ENCODE measurements around the gene PSD4.

Gene PSD4

DNA sequence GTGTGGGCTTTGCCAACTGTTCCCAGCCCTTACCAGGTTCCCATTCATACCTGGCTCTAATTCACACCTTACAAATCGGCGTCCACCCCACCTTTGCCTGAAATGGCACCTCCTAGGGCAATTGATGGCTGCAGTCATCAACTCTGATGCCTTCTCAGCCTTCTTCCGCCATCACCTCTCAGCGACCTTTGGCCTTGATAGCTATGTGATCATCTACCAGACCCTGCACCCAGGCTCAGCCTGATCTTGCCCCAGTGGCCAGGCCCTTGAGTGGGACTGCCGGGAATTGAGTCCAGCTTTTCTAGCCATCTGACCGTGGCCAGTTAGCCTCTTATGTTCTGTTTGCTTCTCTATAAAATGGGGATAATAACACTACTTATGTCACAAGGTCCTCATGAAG, 32.5 kb downstream of the PSD4 start:
- no peaks in the 10 kb centered on the region for H3K9me3 ChIP-seq (ENCODE audit: control insufficient read depth, low read length)
- H3K79me1 ChIP-seq (replicated peaks; ENCODE audit: low read length, poor library complexity, severe bottlenecking), result peaks cover 5% of the 10 kb centered on the region
- H3K4me2 ChIP-seq (ENCODE audit: low read length, poor library complexity, severe bottlenecking), result no peak overlapping the region
- no peak overlapping the region for H4K8ac ChIP-seq (ENCODE audit: low read length)
- H2BK5ac ChIP-seq (ENCODE audit: low read depth, low read length, poor library complexity, severe bottlenecking), result no peak overlapping the region
- no peak overlapping the region for H3K27ac ChIP-seq (ENCODE audit: low read length, poor library complexity, severe bottlenecking)
- DNase-seq, result no peak
- no peak overlapping the region for H3K9ac ChIP-seq (ENCODE audit: low read length)
- H3K27me3 ChIP-seq (ENCODE audit: control insufficient read depth in 1 of 2, insufficient read depth in 1 of 2, low read length in 2 of 2), result no peaks in the 10 kb centered on the region
- peaks cover 0 to 7% of the 10 kb centered on the region in 2 experiments for H3K36me3 ChIP-seq (ENCODE audit: control insufficient read depth in 1 of 2, insufficient read depth in 2 of 2, low read depth in 1 of 2, low read length in 2 of 2)
- no peak overlapping the region for H4K91ac ChIP-seq (ENCODE audit: low read length)
- 82% methylated on average over 6 of the region's 6 CpGs for WGBS
- peak overlapping the region; percentile 1 for H2AK5ac ChIP-seq (ENCODE audit: low read length, severe bottlenecking)
- no peak overlapping the region for H3K4me3 ChIP-seq (ENCODE audit: insufficient read depth in 1 of 2, low read depth in 1 of 2, low read length in 2 of 2)
- no peak overlapping the region for H3K4ac ChIP-seq (ENCODE audit: low read depth in 1 of 2, low read length in 2 of 2)
- H2AFZ ChIP-seq (ENCODE audit: low read depth, low read length), result no peak overlapping the region
- H3K14ac ChIP-seq (ENCODE audit: low read length in 2 of 2), result no peak overlapping the region
- peaks cover 42% of the 10 kb centered on the region for H3K4me1 ChIP-seq (ENCODE audit: control insufficient read depth, insufficient read depth, low read depth, low read length)
- no peak overlapping the region for H2BK12ac ChIP-seq (ENCODE audit: low read length in 2 of 2)
- H3K23ac ChIP-seq (ENCODE audit: low read length in 2 of 2), result no peak overlapping the region
- no peak overlapping the region for H3K18ac ChIP-seq (ENCODE audit: low read depth in 1 of 2, low read length in 2 of 2)
- no peak overlapping the region for H2BK120ac ChIP-seq (ENCODE audit: low read depth, low read length)
- no peak overlapping the region for H2BK15ac ChIP-seq (ENCODE audit: low read depth, poor library complexity, severe bottlenecking)

DNA sequence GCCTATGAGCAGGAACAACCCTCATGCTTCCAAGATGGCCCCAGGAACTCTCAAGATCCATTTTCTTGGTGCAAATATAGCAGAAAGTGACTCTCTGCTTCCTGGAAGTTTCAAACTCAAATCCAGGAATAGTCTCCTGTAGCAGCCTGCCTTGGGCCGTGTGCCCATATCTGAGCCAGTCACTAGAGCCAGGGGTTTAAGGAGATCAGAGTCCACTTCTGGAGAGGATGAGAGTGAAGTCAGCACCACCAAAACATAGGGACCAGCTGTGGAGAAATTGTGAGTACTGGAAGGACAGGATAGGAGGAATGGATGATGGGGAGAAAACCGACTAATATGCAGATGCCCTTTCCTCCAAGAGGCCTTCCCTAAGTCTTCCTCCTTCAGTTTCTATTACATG, 33.2 kb downstream of the PSD4 start:
- H2BK15ac ChIP-seq (ENCODE audit: low read depth, poor library complexity, severe bottlenecking), result no peak overlapping the region
- no peaks in the 10 kb centered on the region for H3K27me3 ChIP-seq (ENCODE audit: control insufficient read depth in 1 of 2, insufficient read depth in 1 of 2, low read length in 2 of 2)
- H3K4me2 ChIP-seq (ENCODE audit: low read length, poor library complexity, severe bottlenecking), result no peak overlapping the region
- peaks cover 5% of the 10 kb centered on the region for H3K79me1 ChIP-seq (replicated peaks; ENCODE audit: low read length, poor library complexity, severe bottlenecking)
- DNase-seq, result no peak
- H3K27ac ChIP-seq (ENCODE audit: low read length, poor library complexity, severe bottlenecking), result no peak overlapping the region
- H3K18ac ChIP-seq (ENCODE audit: low read depth in 1 of 2, low read length in 2 of 2), result no peak overlapping the region
- peaks cover 39% of the 10 kb centered on the region for H3K4me1 ChIP-seq (ENCODE audit: control insufficient read depth, insufficient read depth, low read depth, low read length)
- no peaks in the 10 kb centered on the region for H3K9me3 ChIP-seq (ENCODE audit: control insufficient read depth, low read length)
- no peak overlapping the region for H3K4ac ChIP-seq (ENCODE audit: low read depth in 1 of 2, low read length in 2 of 2)
- no peak overlapping the region for H3K9ac ChIP-seq (ENCODE audit: low read length)
- H2BK5ac ChIP-seq (ENCODE audit: low read depth, low read length, poor library complexity, severe bottlenecking), result no peak overlapping the region
- WGBS, result 100% methylated on average over 1 of the region's 2 CpGs
- no peak overlapping the region for H4K91ac ChIP-seq (ENCODE audit: low read length)
- H3K14ac ChIP-seq (ENCODE audit: low read length in 2 of 2), result no peak overlapping the region
- H3K4me3 ChIP-seq (ENCODE audit: insufficient read depth in 1 of 2, low read depth in 1 of 2, low read length in 2 of 2), result no peak overlapping the region
- peaks cover 0 to 3% of the 10 kb centered on the region in 2 experiments for H3K36me3 ChIP-seq (ENCODE audit: control insufficient read depth in 1 of 2, insufficient read depth in 2 of 2, low read depth in 1 of 2, low read length in 2 of 2)
- H2AFZ ChIP-seq (ENCODE audit: low read depth, low read length), result no peak overlapping the region
- no peak overlapping the region for H2BK12ac ChIP-seq (ENCODE audit: low read length in 2 of 2)
- H2AK5ac ChIP-seq (ENCODE audit: low read length, severe bottlenecking), result peak overlapping the region; percentile 66
- H2BK120ac ChIP-seq (ENCODE audit: low read depth, low read length), result no peak overlapping the region
- H3K23ac ChIP-seq (ENCODE audit: low read length in 2 of 2), result no peak overlapping the region
- H4K8ac ChIP-seq (ENCODE audit: low read length), result no peak overlapping the region

DNA sequence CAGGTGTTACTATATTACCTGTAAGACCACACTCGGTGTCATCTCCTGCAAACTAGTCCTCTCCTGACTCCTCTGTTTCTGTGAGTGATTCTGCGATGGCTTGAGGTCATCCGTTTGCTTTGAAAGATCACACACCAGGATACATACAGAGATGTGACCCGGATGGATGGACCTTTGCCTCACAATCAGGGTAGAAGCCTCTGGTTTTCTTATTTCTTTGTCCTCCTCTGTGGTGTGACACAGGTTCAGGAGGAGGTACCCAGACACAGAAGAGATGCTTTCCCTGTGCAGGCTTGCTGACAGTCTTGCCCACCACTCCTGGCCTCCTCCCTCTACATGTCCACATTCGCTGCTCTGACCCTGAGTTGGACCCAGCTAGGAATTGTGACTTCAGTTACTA, 34.6 kb downstream of the PSD4 start:
- no peak overlapping the region for H2BK12ac ChIP-seq (ENCODE audit: low read length in 2 of 2)
- H3K4me2 ChIP-seq (ENCODE audit: low read length, poor library complexity, severe bottlenecking), result no peak overlapping the region
- H3K14ac ChIP-seq (ENCODE audit: low read length in 2 of 2), result no peak overlapping the region
- H3K79me1 ChIP-seq (replicated peaks; ENCODE audit: low read length, poor library complexity, severe bottlenecking), result peaks cover 5% of the 10 kb centered on the region
- no peaks in the 10 kb centered on the region for H3K9me3 ChIP-seq (ENCODE audit: control insufficient read depth, low read length)
- H4K91ac ChIP-seq (ENCODE audit: low read length), result no peak overlapping the region
- H2BK5ac ChIP-seq (ENCODE audit: low read depth, low read length, poor library complexity, severe bottlenecking), result no peak overlapping the region
- H2BK15ac ChIP-seq (ENCODE audit: low read depth, poor library complexity, severe bottlenecking), result no peak overlapping the region
- no peak overlapping the region for H3K4ac ChIP-seq (ENCODE audit: low read depth in 1 of 2, low read length in 2 of 2)
- no peaks in the 10 kb centered on the region for H3K27me3 ChIP-seq (ENCODE audit: control insufficient read depth in 1 of 2, insufficient read depth in 1 of 2, low read length in 2 of 2)
- no peak overlapping the region for H4K8ac ChIP-seq (ENCODE audit: low read length)
- no peak overlapping the region for H3K4me3 ChIP-seq (ENCODE audit: insufficient read depth in 1 of 2, low read depth in 1 of 2, low read length in 2 of 2)
- DNase-seq, result no peak
- H2AK5ac ChIP-seq (ENCODE audit: low read length, severe bottlenecking), result peak overlapping the region; percentile 6
- H3K18ac ChIP-seq (ENCODE audit: low read depth in 1 of 2, low read length in 2 of 2), result no peak overlapping the region
- WGBS, result 100% methylated on average over 5 of the region's 5 CpGs
- peak overlapping the region; percentile 15 for H3K9ac ChIP-seq (ENCODE audit: low read length)
- no peak overlapping the region for H3K23ac ChIP-seq (ENCODE audit: low read length in 2 of 2)
- H3K27ac ChIP-seq (ENCODE audit: low read length, poor library complexity, severe bottlenecking), result peak overlapping the region; percentile 95
- H3K36me3 ChIP-seq (ENCODE audit: control insufficient read depth in 1 of 2, insufficient read depth in 2 of 2, low read depth in 1 of 2, low read length in 2 of 2), result peaks cover 0 to 3% of the 10 kb centered on the region in 2 experiments
- H3K4me1 ChIP-seq (ENCODE audit: control insufficient read depth, insufficient read depth, low read depth, low read length), result peaks cover 40% of the 10 kb centered on the region
- no peak overlapping the region for H2BK120ac ChIP-seq (ENCODE audit: low read depth, low read length)
- H2AFZ ChIP-seq (ENCODE audit: low read depth, low read length), result no peak overlapping the region

DNA sequence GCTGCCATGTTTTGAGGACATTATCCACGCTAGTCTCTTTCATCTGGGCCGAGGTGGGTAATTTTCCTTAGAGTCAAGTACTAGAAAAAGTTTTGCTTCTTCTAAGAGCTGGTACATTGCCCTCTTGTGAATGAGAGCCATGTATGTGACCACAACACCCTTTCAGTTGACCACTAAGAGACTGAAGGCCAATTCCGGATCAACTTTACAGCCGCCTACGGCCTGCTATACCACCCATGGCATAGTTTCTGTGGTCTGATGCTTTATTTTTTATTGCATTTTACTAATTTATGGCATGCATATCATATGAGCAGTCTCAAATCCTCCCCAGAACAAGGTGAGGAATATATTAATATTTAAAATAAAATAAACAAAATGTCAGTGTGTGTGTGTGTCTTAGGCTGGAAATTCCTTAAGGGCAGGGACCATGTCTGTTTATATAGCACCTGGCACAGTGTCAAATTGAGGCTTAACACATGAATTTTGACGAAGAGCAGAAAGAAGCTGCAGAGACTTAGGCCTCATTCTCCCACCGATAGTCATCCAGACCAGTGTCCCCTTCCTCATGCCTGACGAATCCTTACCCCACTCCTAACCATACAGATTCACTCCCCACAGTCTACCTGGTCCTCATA, 35.4 kb downstream of the PSD4 start:
- DNase-seq, result peak; percentile 55
- H2AFZ ChIP-seq (ENCODE audit: low read depth, low read length), result no peak overlapping the region
- no peaks in the 10 kb centered on the region for H3K9me3 ChIP-seq (ENCODE audit: control insufficient read depth, low read length)
- H4K8ac ChIP-seq (ENCODE audit: low read length), result no peak overlapping the region
- no peak overlapping the region for H2BK12ac ChIP-seq (ENCODE audit: low read length in 2 of 2)
- peak overlapping the region; percentile 63 for H2BK5ac ChIP-seq (ENCODE audit: low read depth, low read length, poor library complexity, severe bottlenecking)
- peaks cover 45% of the 10 kb centered on the region for H3K4me1 ChIP-seq (ENCODE audit: control insufficient read depth, insufficient read depth, low read depth, low read length)
- H3K27ac ChIP-seq (ENCODE audit: low read length, poor library complexity, severe bottlenecking), result peak overlapping the region; percentile 95
- H3K9ac ChIP-seq (ENCODE audit: low read length), result no peak overlapping the region
- H3K27me3 ChIP-seq (ENCODE audit: control insufficient read depth in 1 of 2, insufficient read depth in 1 of 2, low read length in 2 of 2), result no peaks in the 10 kb centered on the region
- WGBS, result 55% methylated on average over 5 of the region's 8 CpGs
- no peak overlapping the region for H3K4me3 ChIP-seq (ENCODE audit: insufficient read depth in 1 of 2, low read depth in 1 of 2, low read length in 2 of 2)
- H4K91ac ChIP-seq (ENCODE audit: low read length), result peak overlapping the region; percentile 23
- peaks cover 5% of the 10 kb centered on the region for H3K79me1 ChIP-seq (replicated peaks; ENCODE audit: low read length, poor library complexity, severe bottlenecking)
- peak overlapping the region; percentile 96 for H2AK5ac ChIP-seq (ENCODE audit: low read length, severe bottlenecking)
- no peak overlapping the region for H2BK15ac ChIP-seq (ENCODE audit: low read depth, poor library complexity, severe bottlenecking)
- H3K4ac ChIP-seq (ENCODE audit: low read depth in 1 of 2, low read length in 2 of 2), result no peak overlapping the region
- H3K4me2 ChIP-seq (ENCODE audit: low read length, poor library complexity, severe bottlenecking), result no peak overlapping the region
- H3K23ac ChIP-seq (ENCODE audit: low read length in 2 of 2), result no peak overlapping the region
- H3K36me3 ChIP-seq (ENCODE audit: control insufficient read depth in 1 of 2, insufficient read depth in 2 of 2, low read depth in 1 of 2, low read length in 2 of 2), result peaks cover 0 to 3% of the 10 kb centered on the region in 2 experiments
- no peak overlapping the region for H3K14ac ChIP-seq (ENCODE audit: low read length in 2 of 2)
- no peak overlapping the region for H2BK120ac ChIP-seq (ENCODE audit: low read depth, low read length)
- H3K18ac ChIP-seq (ENCODE audit: low read depth in 1 of 2, low read length in 2 of 2), result peak overlapping the region in 1 of 2 experiments; percentile 52

Measured in mesenchymal stem cell (in vitro differentiated cells and primary cell).